Measurements from ENCODE around the gene HAUS5.

DNA sequence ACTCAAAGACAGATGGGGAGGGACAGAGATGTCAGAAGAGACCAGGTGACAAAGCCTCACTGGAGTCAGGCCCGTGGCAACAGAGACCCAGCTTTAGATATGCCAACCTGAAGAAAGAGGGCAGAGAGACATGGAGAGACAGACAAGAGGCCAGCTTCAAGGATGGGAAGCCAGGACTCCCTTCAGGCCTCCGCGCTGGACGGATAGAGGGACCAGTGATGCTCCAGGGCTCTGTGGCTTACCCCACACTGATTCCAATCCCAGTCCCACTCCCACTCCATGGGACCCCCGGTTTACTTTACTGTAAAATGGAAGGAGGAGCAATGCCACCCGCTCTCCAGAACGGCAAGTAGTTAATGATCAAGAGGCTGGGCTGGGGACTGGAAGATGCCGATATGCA lies 27.3 kb downstream of the HAUS5 start:
- TF ChIP-seq, protein P1, sequence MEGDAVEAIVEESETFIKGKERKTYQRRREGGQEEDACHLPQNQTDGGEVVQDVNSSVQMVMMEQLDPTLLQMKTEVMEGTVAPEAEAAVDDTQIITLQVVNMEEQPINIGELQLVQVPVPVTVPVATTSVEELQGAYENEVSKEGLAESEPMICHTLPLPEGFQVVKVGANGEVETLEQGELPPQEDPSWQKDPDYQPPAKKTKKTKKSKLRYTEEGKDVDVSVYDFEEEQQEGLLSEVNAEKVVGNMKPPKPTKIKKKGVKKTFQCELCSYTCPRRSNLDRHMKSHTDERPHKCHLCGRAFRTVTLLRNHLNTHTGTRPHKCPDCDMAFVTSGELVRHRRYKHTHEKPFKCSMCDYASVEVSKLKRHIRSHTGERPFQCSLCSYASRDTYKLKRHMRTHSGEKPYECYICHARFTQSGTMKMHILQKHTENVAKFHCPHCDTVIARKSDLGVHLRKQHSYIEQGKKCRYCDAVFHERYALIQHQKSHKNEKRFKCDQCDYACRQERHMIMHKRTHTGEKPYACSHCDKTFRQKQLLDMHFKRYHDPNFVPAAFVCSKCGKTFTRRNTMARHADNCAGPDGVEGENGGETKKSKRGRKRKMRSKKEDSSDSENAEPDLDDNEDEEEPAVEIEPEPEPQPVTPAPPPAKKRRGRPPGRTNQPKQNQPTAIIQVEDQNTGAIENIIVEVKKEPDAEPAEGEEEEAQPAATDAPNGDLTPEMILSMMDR (IDR thresholded peaks at IDR 0.05), result no peak
- TF ChIP-seq EZH2 (IDR thresholded peaks at IDR 0.05) (no peak), EZH2phosphoT487 (IDR thresholded peaks at IDR 0.05) (no peak)
